Neural progenitor cell (in vitro differentiated cells): ENCODE data around the gene INPP4A.

Source experiments
- EZH2 ChIP-seq: fragments of 200-600 bp; sonication (generic); IDR thresholded peaks from 2 replicates; pipeline ENCODE4 v1.6.1; 2017; ENCODE audit warnings: antibody characterized with exemption, mild to moderate bottlenecking, moderate library complexity
- EZH2phosphoT487 ChIP-seq: fragments of 200-600 bp; sonication (generic); IDR thresholded peaks from 2 replicates; pipeline ENCODE4 v1.6.1; 2017; ENCODE audit warnings: antibody characterized with exemption
- TF ChIP-seq, protein P1 (sequence below): fragments of 200-600 bp; sonication (generic); IDR thresholded peaks from 2 replicates; pipeline ENCODE4 v1.5.1; 2017; ENCODE audit warnings: antibody characterized with exemption, mild to moderate bottlenecking

DNA sequence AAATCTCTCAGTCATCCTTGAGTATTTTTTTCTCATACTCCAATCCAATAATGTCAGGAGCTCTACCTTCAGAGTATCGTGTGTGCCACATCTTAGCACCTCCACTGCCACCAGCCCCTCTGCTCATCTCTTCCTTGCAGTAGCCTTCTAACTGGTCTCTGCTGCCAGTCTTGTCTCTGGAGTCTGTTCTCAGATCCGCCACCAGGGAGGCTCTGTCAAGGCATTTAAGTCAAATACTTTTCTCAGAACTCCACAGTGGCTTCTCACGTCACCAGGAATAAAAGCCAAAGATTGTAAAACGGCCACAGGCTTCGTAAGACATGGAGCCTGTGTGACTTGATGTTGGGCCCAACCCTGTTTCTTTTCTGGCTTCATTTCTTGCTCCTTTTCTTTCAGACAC, 170.8 kb downstream of the INPP4A start:
- TF ChIP-seq EZH2phosphoT487 (no peak), EZH2 (no peak)
- TF ChIP-seq, protein P1, sequence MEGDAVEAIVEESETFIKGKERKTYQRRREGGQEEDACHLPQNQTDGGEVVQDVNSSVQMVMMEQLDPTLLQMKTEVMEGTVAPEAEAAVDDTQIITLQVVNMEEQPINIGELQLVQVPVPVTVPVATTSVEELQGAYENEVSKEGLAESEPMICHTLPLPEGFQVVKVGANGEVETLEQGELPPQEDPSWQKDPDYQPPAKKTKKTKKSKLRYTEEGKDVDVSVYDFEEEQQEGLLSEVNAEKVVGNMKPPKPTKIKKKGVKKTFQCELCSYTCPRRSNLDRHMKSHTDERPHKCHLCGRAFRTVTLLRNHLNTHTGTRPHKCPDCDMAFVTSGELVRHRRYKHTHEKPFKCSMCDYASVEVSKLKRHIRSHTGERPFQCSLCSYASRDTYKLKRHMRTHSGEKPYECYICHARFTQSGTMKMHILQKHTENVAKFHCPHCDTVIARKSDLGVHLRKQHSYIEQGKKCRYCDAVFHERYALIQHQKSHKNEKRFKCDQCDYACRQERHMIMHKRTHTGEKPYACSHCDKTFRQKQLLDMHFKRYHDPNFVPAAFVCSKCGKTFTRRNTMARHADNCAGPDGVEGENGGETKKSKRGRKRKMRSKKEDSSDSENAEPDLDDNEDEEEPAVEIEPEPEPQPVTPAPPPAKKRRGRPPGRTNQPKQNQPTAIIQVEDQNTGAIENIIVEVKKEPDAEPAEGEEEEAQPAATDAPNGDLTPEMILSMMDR = peak; percentile 11
